GM23338 (cell line): ENCODE measurements around the gene MAN1C1. TPM values are rescaled to one million over a fixed set of nuclear protein-coding genes. Genes with fewer than 3 reads are reported as not detected.
A peak's percentile ranks its signal among the peaks of the same experiment; 100 is the strongest.

Experiments
- ATAC-seq: fragments of 200-7000 bp; cut with Tn5 transposase; 3 replicates; pipeline ENCODE4 v1.9.1; 2020
- DNase-seq: peaks from one replicate; pipeline ENCODE4 v3.0.0-alpha.2; 2015; ENCODE audit warnings: low spot score
- H2AFZ ChIP-seq: fragments of 200-600 bp; sonication (generic); 2 replicates; pipeline ENCODE4 v1.8.0; 2016; ENCODE audit warnings: antibody characterized with exemption, mild to moderate bottlenecking, moderate library complexity
- H3F3A ChIP-seq: fragments of 200-600 bp; sonication (generic); replicated peaks from 2 replicates; pipeline ENCODE4 v1.8.0; 2017; ENCODE audit warnings: antibody characterized with exemption, mixed run types, low read depth
- H3K27ac ChIP-seq: fragments of 200-600 bp; sonication (generic); 2 replicates; pipeline ENCODE4 v1.6.1; 2016; ENCODE audit warnings: low read depth
- H3K27me3 ChIP-seq: fragments of 200-600 bp; sonication (generic); 2 replicates; pipeline ENCODE4 v1.8.0; 2016; ENCODE audit warnings: mild to moderate bottlenecking, mixed run types, moderate library complexity; ENCODE audit not compliant: insufficient read depth
- H3K36me3 ChIP-seq: fragments of 200-600 bp; sonication (generic); 2 replicates; pipeline ENCODE4 v1.8.0; 2016; ENCODE audit warnings: mild to moderate bottlenecking; ENCODE audit not compliant: insufficient read depth
- H3K4me1 ChIP-seq: fragments of 200-600 bp; sonication (generic); 2 replicates; pipeline ENCODE4 v1.8.0; 2016; ENCODE audit warnings: mild to moderate bottlenecking, moderate library complexity; ENCODE audit not compliant: insufficient read depth
- H3K4me2 ChIP-seq: fragments of 200-600 bp; sonication (generic); 2 replicates; pipeline ENCODE4 v1.7.1; 2017; ENCODE audit warnings: mixed run types
- H3K4me3 ChIP-seq: fragments of 200-600 bp; sonication (generic); 2 replicates; pipeline ENCODE4 v1.6.1; 2016; ENCODE audit warnings: mixed run types
- H3K79me2 ChIP-seq: fragments of 200-600 bp; sonication (generic); replicated peaks from 2 replicates; pipeline ENCODE4 v1.8.0; 2017; ENCODE audit warnings: mild to moderate bottlenecking; ENCODE audit not compliant: insufficient read depth
- H3K9me2 ChIP-seq: fragments of 200-600 bp; sonication (generic); 2 replicates; pipeline ENCODE4 v1.8.0; 2017; ENCODE audit not compliant: insufficient read depth
- H4K20me1 ChIP-seq: fragments of 200-600 bp; sonication (generic); replicated peaks from 2 replicates; pipeline ENCODE4 v1.8.0; 2017; ENCODE audit warnings: mild to moderate bottlenecking; ENCODE audit not compliant: insufficient read depth
- H3K27ac Mint-ChIP-seq: 2 replicates; pipeline ENCODE4 v1.8.0; 2020; ENCODE audit warnings: inconsistent platforms, mild to moderate bottlenecking, moderate library complexity, mixed read lengths
- H3K27me3 Mint-ChIP-seq: 3 replicates; pipeline ENCODE4 v1.8.0; 2022; ENCODE audit warnings: low read depth, mild to moderate bottlenecking, moderate library complexity, mixed read lengths, inconsistent platforms; ENCODE audit not compliant: insufficient read depth, poor library complexity
- H3K36me3 Mint-ChIP-seq: 3 replicates; pipeline ENCODE4 v1.8.0; 2021; ENCODE audit warnings: low read depth, mild to moderate bottlenecking, inconsistent platforms, moderate library complexity, mixed read lengths
- H3K4me1 Mint-ChIP-seq: 3 replicates; pipeline ENCODE4 v1.8.0; 2020; ENCODE audit warnings: mild to moderate bottlenecking, inconsistent platforms, mixed read lengths
- H3K4me3 Mint-ChIP-seq: 3 replicates; pipeline ENCODE4 v1.8.0; 2021; ENCODE audit warnings: moderate library complexity, mild to moderate bottlenecking, inconsistent platforms, mixed read lengths
- H3K9me3 Mint-ChIP-seq: 3 replicates; pipeline ENCODE4 v1.8.0; 2020; ENCODE audit warnings: moderate library complexity, mild to moderate bottlenecking, inconsistent platforms, mixed read lengths
- CREB1 ChIP-seq: fragments of 250-450 bp; sonication (Bioruptor Pico); IDR thresholded peaks from 2 replicates; pipeline ENCODE4 v1.5.0; 2020; ENCODE audit warnings: low read depth, mild to moderate bottlenecking, moderate library complexity
- CTCF ChIP-seq, 2 experiments: fragments of 200-600 bp in 1 of 2; sonication (generic) in 1 of 2; conservative IDR thresholded peaks; 2 replicates each; pipeline versions ENCODE4 v1.5.1 to v1.6.1; 2016 to 2017; ENCODE audit warnings: antibody characterized with exemption in 2 of 2, low read depth in 2 of 2, mild to moderate bottlenecking in 2 of 2, moderate library complexity in 1 of 2
- ETS1 ChIP-seq: IDR thresholded peaks from 2 replicates; pipeline ENCODE4 v1.6.1; 2016; ENCODE audit warnings: antibody characterized with exemption
- EZH2 ChIP-seq: fragments of 200-600 bp; sonication (generic); IDR thresholded peaks from one replicate; pipeline ENCODE4 v1.8.0; 2017; ENCODE audit warnings: antibody characterized with exemption, mild to moderate bottlenecking, low read depth; ENCODE audit not compliant: unreplicated experiment
- EZH2phosphoT487 ChIP-seq: fragments of 200-600 bp; sonication (generic); IDR thresholded peaks from one replicate; pipeline ENCODE4 v1.8.1; 2018; ENCODE audit warnings: antibody characterized with exemption; ENCODE audit not compliant: unreplicated experiment
- JUNB ChIP-seq: IDR thresholded peaks from one replicate; pipeline ENCODE4 v1.6.1; 2016; ENCODE audit warnings: antibody characterized with exemption; ENCODE audit not compliant: unreplicated experiment
- NANOG ChIP-seq: IDR thresholded peaks from 2 replicates; pipeline ENCODE4 v1.6.1; 2016; ENCODE audit warnings: antibody characterized with exemption, borderline replicate concordance
- POLR2AphosphoS5 ChIP-seq: IDR thresholded peaks from 2 replicates; pipeline ENCODE4 v1.6.1; 2016; ENCODE audit warnings: antibody characterized with exemption, low read depth
- STAT1 ChIP-seq: IDR thresholded peaks from one replicate; pipeline ENCODE4 v1.6.1; 2016; ENCODE audit warnings: antibody characterized with exemption; ENCODE audit not compliant: unreplicated experiment
- ZNF114 ChIP-seq: fragments of 250-450 bp; sonication (Bioruptor Pico); IDR thresholded peaks from 2 replicates; pipeline ENCODE4 v1.5.0; 2020; ENCODE audit warnings: mild to moderate bottlenecking, moderate library complexity
- ZNF331 ChIP-seq: fragments of 250-450 bp; sonication (Bioruptor Pico); IDR thresholded peaks from 2 replicates; pipeline ENCODE4 v1.5.0; 2020; ENCODE audit warnings: low read depth, mild to moderate bottlenecking, moderate library complexity
- polyA plus RNA-seq: library from polyadenylated mRNA; unstranded; fragments of >200 nt; fragmentation: Nextera tagmentation; extraction: Ambion mirVana; gene quantifications from 2 replicates; pipeline ENCODE4 v1.2.1, GENCODE V29; 2016
- total RNA-seq: library from RNA; depleted of rRNA; stranded (reverse); fragments of >200 nt; shearing (Covaris generic); gene quantifications from 2 replicates; pipeline ENCODE4 v1.2.3, GENCODE V29; 2014
- TF ChIP-seq, protein P1 (sequence below): fragments of 250-450 bp; sonication (Bioruptor Pico); IDR thresholded peaks from 2 replicates; pipeline ENCODE4 v1.5.0; 2020; ENCODE audit warnings: mild to moderate bottlenecking, moderate library complexity
- TF ChIP-seq, protein P2 (sequence below): IDR thresholded peaks from one replicate; pipeline ENCODE4 v1.6.1; 2018; ENCODE audit warnings: antibody characterized with exemption; ENCODE audit not compliant: unreplicated experiment

MAN1C1 gene
- total and polyA plus RNA-seq, 2 experiments from 2014 or later: 5.4 to 13.6 TPM

- Mint-ChIP-seq H3K27ac (no peak overlapping the region), H3K4me1 (peaks cover 6% of the 10 kb centered on the region), H3K9me3 (peaks cover 3% of the 10 kb centered on the region; the same call in 2 of the 3 replicates), H3K27me3 (peaks cover under 1% of the 10 kb centered on the region), H3K4me3 (no peak overlapping the region), H3K36me3 (no peaks in the 10 kb centered on the region)
- Histone ChIP-seq H3K9me2 (no peaks in the 10 kb centered on the region), H3K27ac (no peak overlapping the region), H3K4me2 (no peak overlapping the region), H3K27me3 (no peaks in the 10 kb centered on the region), H3K79me2 (no peaks in the 10 kb centered on the region), H4K20me1 (no peaks in the 10 kb centered on the region), H3K36me3 (no peaks in the 10 kb centered on the region), H3K4me3 (no peak overlapping the region), H3K4me1 (no peaks in the 10 kb centered on the region), H2AFZ (0 out of 2 replicates have a peak overlapping the region, but pooled peaks have one; percentile 57), H3F3A (no peaks in the 10 kb centered on the region)
- ATAC-seq (no peak), DNase-seq (no peak)
- TF ChIP-seq ZNF114 (CRISPR knock-in tag): no peak
- TF ChIP-seq JUNB: no peak
- no peak for TF ChIP-seq ZNF331 (CRISPR knock-in tag)
- no peak for TF ChIP-seq EZH2
- TF ChIP-seq POLR2AphosphoS5: no peak
- TF ChIP-seq CTCF (conservative IDR thresholded peaks at IDR 0.05; ENCODE audit: low read depth in 2 of 2): no peak
- TF ChIP-seq, protein P1, sequence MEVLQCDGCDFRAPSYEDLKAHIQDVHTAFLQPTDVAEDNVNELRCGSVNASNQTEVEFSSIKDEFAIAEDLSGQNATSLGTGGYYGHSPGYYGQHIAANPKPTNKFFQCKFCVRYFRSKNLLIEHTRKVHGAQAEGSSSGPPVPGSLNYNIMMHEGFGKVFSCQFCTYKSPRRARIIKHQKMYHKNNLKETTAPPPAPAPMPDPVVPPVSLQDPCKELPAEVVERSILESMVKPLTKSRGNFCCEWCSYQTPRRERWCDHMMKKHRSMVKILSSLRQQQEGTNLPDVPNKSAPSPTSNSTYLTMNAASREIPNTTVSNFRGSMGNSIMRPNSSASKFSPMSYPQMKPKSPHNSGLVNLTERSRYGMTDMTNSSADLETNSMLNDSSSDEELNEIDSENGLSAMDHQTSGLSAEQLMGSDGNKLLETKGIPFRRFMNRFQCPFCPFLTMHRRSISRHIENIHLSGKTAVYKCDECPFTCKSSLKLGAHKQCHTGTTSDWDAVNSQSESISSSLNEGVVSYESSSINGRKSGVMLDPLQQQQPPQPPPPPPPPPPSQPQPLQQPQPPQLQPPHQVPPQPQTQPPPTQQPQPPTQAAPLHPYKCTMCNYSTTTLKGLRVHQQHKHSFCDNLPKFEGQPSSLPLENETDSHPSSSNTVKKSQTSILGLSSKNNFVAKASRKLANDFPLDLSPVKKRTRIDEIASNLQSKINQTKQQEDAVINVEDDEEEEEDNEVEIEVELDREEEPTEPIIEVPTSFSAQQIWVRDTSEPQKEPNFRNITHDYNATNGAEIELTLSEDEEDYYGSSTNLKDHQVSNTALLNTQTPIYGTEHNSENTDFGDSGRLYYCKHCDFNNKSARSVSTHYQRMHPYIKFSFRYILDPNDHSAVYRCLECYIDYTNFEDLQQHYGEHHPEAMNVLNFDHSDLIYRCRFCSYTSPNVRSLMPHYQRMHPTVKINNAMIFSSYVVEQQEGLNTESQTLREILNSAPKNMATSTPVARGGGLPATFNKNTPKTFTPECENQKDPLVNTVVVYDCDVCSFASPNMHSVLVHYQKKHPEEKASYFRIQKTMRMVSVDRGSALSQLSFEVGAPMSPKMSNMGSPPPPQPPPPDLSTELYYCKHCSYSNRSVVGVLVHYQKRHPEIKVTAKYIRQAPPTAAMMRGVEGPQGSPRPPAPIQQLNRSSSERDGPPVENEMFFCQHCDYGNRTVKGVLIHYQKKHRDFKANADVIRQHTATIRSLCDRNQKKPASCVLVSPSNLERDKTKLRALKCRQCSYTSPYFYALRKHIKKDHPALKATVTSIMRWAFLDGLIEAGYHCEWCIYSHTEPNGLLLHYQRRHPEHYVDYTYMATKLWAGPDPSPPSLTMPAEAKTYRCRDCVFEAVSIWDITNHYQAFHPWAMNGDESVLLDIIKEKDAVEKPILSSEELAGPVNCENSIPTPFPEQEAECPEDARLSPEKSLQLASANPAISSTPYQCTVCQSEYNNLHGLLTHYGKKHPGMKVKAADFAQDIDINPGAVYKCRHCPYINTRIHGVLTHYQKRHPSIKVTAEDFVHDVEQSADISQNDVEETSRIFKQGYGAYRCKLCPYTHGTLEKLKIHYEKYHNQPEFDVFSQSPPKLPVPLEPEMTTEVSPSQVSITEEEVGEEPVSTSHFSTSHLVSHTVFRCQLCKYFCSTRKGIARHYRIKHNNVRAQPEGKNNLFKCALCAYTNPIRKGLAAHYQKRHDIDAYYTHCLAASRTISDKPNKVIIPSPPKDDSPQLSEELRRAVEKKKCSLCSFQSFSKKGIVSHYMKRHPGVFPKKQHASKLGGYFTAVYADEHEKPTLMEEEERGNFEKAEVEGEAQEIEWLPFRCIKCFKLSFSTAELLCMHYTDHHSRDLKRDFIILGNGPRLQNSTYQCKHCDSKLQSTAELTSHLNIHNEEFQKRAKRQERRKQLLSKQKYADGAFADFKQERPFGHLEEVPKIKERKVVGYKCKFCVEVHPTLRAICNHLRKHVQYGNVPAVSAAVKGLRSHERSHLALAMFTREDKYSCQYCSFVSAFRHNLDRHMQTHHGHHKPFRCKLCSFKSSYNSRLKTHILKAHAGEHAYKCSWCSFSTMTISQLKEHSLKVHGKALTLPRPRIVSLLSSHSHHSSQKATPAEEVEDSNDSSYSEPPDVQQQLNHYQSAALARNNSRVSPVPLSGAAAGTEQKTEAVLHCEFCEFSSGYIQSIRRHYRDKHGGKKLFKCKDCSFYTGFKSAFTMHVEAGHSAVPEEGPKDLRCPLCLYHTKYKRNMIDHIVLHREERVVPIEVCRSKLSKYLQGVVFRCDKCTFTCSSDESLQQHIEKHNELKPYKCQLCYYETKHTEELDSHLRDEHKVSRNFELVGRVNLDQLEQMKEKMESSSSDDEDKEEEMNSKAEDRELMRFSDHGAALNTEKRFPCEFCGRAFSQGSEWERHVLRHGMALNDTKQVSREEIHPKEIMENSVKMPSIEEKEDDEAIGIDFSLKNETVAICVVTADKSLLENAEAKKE: no peak
- no peak for TF ChIP-seq NANOG
- no peak for TF ChIP-seq ETS1
- TF ChIP-seq CREB1: no peak
- no peak for TF ChIP-seq EZH2phosphoT487
- TF ChIP-seq STAT1: no peak
- TF ChIP-seq, protein P2, sequence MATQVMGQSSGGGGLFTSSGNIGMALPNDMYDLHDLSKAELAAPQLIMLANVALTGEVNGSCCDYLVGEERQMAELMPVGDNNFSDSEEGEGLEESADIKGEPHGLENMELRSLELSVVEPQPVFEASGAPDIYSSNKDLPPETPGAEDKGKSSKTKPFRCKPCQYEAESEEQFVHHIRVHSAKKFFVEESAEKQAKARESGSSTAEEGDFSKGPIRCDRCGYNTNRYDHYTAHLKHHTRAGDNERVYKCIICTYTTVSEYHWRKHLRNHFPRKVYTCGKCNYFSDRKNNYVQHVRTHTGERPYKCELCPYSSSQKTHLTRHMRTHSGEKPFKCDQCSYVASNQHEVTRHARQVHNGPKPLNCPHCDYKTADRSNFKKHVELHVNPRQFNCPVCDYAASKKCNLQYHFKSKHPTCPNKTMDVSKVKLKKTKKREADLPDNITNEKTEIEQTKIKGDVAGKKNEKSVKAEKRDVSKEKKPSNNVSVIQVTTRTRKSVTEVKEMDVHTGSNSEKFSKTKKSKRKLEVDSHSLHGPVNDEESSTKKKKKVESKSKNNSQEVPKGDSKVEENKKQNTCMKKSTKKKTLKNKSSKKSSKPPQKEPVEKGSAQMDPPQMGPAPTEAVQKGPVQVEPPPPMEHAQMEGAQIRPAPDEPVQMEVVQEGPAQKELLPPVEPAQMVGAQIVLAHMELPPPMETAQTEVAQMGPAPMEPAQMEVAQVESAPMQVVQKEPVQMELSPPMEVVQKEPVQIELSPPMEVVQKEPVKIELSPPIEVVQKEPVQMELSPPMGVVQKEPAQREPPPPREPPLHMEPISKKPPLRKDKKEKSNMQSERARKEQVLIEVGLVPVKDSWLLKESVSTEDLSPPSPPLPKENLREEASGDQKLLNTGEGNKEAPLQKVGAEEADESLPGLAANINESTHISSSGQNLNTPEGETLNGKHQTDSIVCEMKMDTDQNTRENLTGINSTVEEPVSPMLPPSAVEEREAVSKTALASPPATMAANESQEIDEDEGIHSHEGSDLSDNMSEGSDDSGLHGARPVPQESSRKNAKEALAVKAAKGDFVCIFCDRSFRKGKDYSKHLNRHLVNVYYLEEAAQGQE: no peak
Measured at GRCh38 chr1:25716320-25716719, 99.7 kb downstream of the MAN1C1 start.
